Measurements from ENCODE around the gene IFT88. TPM values are rescaled to one million over a fixed set of nuclear protein-coding genes. Genes with fewer than 3 reads are reported as not detected.

The IFT88 gene
- total and polyA plus RNA-seq, 3 donors from 2014 or later: 56.6 to 111 (median 86.8) TPM

DNA sequence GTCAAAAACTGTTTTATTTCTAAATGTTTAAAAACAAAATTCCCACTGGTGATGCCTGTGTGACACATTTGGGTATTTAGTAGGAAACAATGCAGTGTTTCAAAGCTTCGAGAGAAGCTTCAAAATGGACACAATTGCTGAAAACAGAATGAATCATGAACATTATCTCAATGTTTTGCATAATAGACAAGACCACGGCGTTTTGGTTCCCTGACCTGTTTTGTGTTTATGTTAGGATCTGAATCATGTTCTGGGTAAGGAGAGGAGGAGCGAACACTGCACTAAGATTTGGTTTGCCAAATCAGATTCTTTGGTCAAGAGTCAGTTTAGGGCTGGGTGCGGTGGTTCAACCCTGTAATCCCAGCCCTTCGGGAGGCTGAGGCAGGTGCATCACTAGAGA is 42.2 kb downstream of the IFT88 start:
- no peak for DNase-seq
- Histone ChIP-seq H3K27me3 (no peaks in the 10 kb centered on the region), H3K4me1 (no peaks in the 10 kb centered on the region), H3K9me3 (no peaks in the 10 kb centered on the region), H3K4me3 (no peak overlapping the region), H3K36me3 (ENCODE audit: low read depth, missing control alignments) (no peaks in the 10 kb centered on the region), H3K27ac (no peak overlapping the region)
- WGBS, 2 donors: 93 to 94% methylated on average over 6 of the region's 6 CpGs
- TF ChIP-seq CTCF (IDR thresholded peaks at IDR 0.05): no peak
- TF ChIP-seq POLR2A (IDR thresholded peaks at IDR 0.05): no peak
- intact Hi-C loops (cut with DNase I; ENCODE audit: low total_unique reads): no loop called here

GRCh38 chr13:20610006-20610405 is 43.0 kb downstream of the IFT88 start:
- TF ChIP-seq POLR2A (IDR thresholded peaks at IDR 0.05): no peak
- TF ChIP-seq CTCF (IDR thresholded peaks at IDR 0.05): no peak
- no peak for DNase-seq
- H3K36me3 ChIP-seq (ENCODE audit: low read depth, missing control alignments): no peaks in the 10 kb centered on the region
- no peaks in the 10 kb centered on the region for H3K4me1 ChIP-seq
- intact Hi-C loops (cut with DNase I; ENCODE audit: low total_unique reads): no loop called here
- H3K27me3 ChIP-seq: no peaks in the 10 kb centered on the region
- no peak overlapping the region for H3K27ac ChIP-seq
- no peak overlapping the region for H3K4me3 ChIP-seq
- no peaks in the 10 kb centered on the region for H3K9me3 ChIP-seq
- WGBS, 2 donors: 86 to 88% methylated on average over 4 of the region's 4 CpGs

DNA sequence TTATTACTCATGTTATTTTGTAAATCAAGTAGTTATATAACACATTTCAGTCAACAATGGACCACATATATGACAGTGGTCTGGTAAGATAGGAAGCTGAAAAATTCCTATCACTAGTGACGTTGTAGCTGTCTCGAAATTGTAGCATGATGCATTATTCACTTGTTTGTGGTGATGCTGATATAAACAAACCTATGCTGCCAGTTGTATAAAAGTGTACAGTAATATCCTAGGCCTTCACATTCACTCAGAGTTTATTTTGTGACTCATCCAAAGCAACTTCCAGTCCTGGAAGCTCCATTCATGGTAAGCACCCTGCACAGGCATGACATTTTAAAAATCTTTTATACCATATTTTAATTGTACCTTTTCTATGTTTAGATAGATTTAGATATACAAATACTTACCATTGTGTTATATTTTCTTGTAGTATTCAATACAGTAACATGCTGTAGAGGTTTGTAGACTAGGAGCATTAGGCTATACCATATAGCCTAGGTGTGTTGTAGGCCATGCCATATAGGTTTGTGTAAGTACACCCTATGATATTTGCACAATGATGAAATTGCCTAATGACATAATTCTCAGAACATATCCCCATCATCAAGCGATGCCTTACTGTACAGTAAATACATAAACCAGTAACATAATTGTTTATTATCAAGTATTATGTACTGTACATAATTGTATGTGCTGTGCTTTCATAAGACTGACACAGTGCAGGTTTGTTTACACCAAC is 49.3 kb downstream of the IFT88 start:
- Histone ChIP-seq H3K27me3 (no peaks in the 10 kb centered on the region), H3K36me3 (ENCODE audit: low read depth, missing control alignments) (no peaks in the 10 kb centered on the region), H3K9me3 (no peaks in the 10 kb centered on the region), H3K27ac (no peak overlapping the region), H3K4me3 (no peak overlapping the region), H3K4me1 (no peaks in the 10 kb centered on the region)
- TF ChIP-seq CTCF (IDR thresholded peaks at IDR 0.05): no peak
- TF ChIP-seq POLR2A (IDR thresholded peaks at IDR 0.05): no peak
- DNase-seq: no peak
- intact Hi-C loops (cut with DNase I; ENCODE audit: low total_unique reads): no loop called here
- 90 to 97% methylated on average over 3 of the region's 3 CpGs for WGBS, 2 donors

DNA sequence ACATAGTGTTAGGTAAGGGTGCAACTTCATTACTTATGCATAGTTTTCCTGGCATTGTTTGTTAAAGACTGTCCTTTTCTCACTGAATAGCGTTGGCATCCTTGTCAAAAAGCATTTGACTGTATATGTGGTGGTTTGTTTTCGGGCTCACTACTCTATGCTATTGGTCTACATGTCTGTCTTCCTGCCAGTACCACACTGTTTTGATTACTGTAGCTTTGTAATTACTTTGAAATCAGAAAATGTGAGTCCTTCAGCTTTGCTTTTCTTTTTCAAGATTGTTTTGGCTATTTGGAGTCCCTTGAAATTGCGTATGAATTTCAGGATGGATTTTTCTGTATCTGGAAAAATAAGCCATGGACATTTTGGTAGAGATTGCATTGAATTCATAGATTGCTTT is 56.0 kb downstream of the IFT88 start:
- intact Hi-C loops (cut with DNase I; ENCODE audit: low total_unique reads): no loop called here

More for the DNA sequence above, 56.0 kb downstream of the IFT88 start:
- no peak overlapping the region for H3K27ac ChIP-seq
- H3K36me3 ChIP-seq (ENCODE audit: low read depth, missing control alignments): no peaks in the 10 kb centered on the region
- no peak for DNase-seq
- H3K4me3 ChIP-seq: no peak overlapping the region
- no peaks in the 10 kb centered on the region for H3K27me3 ChIP-seq
- WGBS, 2 donors: 94 to 98% methylated on average over 3 of the region's 3 CpGs
- no peaks in the 10 kb centered on the region for H3K4me1 ChIP-seq
- TF ChIP-seq POLR2A (IDR thresholded peaks at IDR 0.05): no peak
- no peak for TF ChIP-seq CTCF (IDR thresholded peaks at IDR 0.05)
- H3K9me3 ChIP-seq: no peaks in the 10 kb centered on the region
